HG03095 (cell line): ENCODE results near the gene KLHL24.
"Not testable (repeated sequence)": the region's sequence is repeated elsewhere in the genome, so short reads cannot be mapped to it uniquely, and the experiment has no call there.

Source experiments
- ATAC-seq: cut with Tn5 transposase; IDR thresholded peaks from one replicate; pipeline ENCODE4 v1.9.1; 2021; ENCODE audit warnings: moderate library complexity; ENCODE audit not compliant: unreplicated experiment

The KLHL24 gene, protein sequence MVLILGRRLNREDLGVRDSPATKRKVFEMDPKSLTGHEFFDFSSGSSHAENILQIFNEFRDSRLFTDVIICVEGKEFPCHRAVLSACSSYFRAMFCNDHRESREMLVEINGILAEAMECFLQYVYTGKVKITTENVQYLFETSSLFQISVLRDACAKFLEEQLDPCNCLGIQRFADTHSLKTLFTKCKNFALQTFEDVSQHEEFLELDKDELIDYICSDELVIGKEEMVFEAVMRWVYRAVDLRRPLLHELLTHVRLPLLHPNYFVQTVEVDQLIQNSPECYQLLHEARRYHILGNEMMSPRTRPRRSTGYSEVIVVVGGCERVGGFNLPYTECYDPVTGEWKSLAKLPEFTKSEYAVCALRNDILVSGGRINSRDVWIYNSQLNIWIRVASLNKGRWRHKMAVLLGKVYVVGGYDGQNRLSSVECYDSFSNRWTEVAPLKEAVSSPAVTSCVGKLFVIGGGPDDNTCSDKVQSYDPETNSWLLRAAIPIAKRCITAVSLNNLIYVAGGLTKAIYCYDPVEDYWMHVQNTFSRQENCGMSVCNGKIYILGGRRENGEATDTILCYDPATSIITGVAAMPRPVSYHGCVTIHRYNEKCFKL

DNA sequence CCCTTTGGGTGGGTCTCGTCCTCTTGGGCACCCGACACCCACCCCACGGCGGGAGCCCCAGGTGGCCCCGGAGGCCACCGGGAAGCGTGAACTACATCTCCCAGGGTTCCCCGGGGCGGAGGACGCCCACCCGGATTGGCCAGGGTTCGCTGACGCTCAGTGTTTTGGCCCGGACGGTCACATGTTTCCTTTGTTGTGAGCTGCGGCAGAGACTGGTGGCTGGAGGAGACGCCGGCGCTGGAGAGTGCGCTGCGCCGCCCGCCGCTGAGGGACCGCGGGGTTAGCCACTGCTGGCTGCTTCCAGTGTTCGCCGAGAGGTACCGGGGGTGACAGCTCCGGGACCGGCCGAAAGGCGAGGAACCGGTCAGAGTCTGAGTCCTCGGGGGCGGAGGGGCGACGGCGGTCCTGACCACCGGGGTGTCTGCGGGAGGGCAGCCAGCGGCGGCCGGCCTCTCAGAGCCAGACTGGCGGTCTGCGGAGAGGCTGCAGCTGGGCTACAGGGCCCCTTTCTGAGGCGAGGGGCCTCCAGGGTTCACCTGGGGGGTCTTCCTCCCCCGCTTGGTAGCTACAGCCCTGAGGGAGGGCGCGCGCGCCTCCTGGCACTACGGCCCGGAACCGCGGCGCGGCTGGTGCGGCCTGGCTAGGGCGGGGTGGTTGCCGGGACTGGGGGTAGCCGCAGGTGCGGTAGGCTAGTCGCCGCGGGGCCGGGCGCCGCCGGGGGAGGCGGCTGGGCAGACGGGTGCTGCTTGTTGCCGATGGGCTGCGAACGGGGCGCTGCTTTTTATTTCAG, at the start of gene KLHL24:
KLHL24 (plus strand) TSS at position 193 of the 790 bp plus-strand sequence. CDS start 14,734 bp downstream, outside the sequence.
- peak; percentile 76 for ATAC-seq

DNA sequence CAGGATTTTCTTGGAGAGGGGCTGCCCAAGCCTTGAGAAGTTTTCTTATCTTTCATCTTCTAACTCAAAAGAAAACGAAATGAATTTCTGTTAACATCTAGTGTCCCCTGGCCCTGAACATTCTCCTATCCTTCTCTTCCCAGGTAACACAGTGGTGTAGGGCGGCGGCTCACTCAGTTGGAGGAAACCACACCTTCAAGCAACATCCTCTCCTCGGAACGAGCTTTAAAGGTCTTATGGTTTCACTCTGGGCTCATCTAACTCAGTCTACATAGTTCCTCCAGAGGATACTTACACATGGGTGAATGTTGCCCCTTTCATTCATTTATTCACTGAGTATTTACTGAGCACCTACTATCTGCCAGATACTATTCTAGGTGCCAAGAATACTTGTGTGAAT, 48.9 kb upstream of the KLHL24 start:
- no peak for ATAC-seq

DNA sequence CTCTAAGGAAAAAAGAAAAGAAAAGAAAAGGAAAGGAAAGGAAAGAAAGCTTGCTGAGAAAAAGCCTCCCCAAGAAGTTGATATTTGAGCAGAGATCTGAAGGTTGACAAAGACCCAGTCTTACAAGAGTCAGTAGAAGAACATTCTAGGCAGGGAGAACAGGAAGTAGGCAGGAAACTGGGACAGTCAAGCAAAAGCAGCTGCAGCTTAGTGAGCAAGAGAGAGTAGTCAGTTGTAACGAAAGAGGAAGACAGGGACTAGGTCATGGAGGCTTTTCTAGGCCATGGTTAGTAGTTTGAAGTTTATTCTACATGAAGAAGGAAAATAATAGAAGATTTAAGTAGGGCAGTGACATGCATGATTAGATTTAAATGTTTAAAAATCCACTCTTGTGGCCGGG, 48.1 kb upstream of the KLHL24 start:
- no peak for ATAC-seq

DNA sequence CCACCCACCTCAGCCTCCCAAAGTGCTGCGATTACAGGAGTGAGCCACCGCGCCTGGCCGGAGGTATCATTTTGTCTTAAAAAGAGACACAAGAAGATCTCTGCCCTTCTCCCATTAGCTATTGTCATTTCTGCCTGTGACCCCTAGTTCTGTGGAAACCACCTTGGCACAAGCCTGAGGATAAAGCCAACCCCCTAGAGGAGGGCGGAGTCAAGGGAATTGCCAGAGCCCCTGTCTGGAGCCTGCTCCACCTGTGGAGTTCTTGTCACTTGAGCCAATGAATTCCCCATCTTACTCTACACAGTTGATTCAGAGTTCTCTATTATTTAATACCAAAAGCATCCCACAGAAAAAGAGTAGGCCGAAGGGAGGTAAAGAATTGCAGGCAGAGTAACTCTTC, 45.0 kb upstream of the KLHL24 start:
- ATAC-seq = no peak

DNA sequence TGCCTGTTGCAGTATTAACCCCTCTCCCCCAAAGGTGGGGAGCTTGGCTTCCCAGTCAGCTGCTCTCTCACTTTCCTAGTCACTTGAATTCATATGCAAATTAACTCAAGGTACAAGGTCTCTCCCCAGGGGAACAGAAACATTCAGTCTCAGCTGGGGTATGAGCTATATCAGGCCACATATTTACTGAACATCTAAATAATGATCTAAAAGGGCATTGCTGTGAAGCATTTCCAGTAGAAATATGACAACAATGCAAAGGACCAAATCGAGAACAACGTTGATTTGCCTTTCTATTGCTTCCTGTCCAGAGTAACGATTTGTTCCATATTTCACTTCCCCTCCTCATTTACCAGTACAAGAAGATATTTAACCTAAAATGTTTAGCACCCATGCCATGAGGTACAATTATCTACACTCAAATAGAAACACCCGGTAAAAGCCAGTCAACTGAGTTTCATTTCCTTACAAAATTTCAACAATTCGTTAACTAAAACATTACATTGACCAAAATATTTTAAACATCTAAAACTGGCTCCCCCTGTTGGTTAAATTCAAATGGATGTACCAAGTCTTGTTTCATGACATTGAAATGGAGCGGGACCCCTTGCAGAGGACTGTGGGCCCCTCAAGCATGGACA, 43.4 kb upstream of the KLHL24 start:
- peak; percentile 92 for ATAC-seq

DNA sequence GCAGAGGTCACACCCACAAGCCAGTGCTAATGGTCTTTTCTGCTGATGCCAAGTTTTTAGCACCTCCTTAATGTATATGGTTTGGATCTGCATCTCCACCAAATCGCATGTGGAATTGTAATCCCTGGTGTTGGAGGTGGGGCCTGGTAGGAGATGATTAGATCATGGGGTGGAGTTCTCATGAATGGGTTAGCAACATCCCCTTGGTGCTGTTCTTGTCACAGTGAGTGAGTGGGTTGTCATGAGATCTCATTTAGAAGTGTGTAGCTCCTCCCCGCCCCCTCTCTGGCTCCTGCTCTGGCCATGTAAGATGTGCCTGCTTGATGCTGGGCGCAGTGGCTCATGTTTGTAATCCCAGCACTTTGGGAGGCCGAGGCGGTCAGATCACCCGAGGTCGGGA, 42.6 kb upstream of the KLHL24 start:
- ATAC-seq = no peak

DNA sequence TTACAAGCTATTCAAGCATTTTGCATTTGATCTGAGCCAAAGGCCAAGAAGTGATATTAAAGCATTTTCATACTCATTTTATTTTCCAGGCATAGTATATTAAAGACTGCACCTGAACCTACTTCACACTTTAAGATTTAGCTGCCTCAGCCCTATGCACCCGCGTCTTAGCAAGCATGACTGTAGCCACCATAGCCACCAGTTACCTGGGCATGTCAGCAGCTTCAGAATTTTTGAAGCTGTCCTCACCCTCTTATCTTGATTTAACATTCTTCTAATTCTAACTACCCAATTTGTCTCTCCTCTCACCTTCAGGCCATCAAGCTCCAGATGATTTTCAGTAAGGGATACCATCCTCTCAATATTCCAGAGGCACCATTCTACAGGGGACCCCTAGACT, 40.8 kb upstream of the KLHL24 start:
- no peak for ATAC-seq

DNA sequence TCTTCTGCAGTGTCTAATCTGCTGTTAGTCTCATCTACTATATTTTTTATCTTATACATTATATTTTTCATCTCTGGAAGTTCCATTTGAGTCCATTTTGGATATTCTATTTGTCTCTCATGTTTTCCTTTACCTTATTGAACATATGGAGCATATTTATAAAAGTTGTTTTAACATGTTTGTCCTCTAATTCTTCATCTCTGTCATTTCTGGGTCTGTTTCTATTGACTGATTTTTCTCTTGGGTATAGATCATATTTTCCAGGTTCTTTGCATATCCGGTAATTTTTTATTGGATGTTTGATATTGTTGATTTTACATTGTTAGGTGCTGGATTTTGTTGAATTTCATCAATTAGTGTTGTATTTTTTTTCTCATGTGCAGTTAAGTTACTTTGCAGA, 37.5 kb upstream of the KLHL24 start:
- no peak for ATAC-seq

DNA sequence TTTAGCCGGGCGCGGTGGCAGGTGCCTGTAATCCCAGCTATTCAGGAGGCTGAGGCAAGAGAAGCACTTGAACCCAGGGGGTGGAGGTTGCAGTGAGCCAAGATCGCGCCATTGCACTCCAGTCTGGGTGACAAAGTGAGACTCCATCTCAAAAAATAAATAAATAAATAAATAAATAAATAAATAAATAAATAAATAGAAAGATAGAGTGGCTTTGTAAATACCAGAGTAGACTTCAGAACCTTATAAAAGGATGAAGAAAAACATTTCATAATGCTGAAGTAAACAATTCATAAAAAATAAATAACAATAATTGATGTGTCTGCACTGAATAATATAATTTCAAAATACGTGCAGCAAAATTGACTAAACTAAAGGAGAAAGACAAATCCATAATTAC, 24.1 kb upstream of the KLHL24 start:
- not testable (repeated sequence) for ATAC-seq

DNA sequence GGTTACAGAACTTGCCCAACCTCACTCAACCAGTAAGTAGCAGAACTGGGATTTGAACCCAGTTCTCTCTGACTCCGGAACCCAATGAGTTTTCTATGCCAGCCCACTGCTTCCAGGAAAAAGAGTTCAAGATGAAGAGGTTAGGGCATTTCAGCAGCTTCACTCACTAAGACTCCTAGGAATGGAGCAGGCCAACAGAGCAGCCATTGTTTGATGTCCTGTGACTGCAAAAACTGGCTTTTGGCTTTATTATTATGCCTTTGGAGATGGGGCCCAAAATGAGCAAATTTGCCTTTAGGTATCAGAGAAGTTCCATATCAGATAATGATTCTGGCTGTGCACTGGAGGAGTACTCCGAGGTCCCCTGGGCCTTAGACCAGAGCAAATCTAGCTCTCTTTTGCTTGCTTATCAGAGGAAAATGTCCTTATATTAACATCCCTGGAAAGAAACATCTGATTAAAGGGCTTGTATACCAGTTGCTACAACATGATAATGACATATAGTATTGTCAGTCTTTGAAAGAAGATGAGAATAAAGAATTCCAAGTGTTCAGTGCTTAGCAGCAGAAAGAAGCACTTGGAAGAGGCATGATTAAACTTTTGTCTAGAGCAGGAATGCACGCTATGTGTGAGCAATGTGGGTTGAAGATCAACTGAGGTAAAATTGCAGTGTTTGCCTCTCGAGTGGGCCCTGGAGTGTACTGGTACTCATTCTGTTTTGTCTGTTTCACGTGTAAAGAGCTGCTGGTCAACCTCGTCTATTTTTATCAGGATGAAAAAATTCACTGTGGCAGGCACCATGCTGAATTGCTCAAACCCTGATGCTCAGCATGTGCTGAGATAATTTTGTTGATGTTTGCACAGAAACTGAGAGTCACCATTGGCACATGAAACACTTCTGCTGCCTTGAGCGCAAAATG, 21.8 kb upstream of the KLHL24 start:
- no peak for ATAC-seq

DNA sequence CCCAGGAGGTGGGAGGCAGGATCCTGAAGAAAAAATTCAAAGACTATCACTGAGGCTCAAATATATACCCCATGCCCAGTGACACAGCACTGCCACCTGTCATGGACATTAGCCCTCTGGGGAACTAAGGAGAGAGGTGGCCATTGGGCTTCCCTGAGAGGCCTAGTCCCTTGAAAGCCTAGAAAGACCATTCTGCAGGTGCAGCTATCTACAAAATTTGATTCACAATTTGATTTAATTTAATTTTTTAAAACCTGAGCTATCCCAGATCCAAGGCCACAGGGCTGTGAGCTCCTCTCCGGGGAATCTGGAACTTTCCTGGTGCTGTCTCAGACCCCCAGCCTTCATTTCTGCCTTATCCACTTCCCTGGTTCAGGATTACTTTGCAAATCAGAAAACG, 16.9 kb upstream of the KLHL24 start:
- ATAC-seq = no peak

DNA sequence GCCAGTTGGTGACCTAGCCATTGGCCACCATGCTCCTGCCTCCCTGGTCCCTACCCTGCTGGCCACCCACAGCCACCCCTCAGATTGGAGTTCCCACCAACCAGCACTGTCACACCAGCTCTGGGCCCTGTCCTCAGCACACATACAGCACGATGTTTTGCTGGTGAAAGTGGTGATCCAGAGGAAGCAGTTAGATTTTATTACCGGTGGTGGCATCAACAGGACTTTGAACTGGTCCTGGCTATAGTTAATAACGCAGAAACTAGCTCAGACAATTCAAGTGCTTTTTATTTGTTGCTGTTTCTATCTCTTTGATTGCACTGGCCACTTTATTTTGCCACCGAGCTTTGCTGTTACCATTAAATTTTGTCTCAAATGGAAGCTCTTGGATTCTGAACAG, 16.4 kb upstream of the KLHL24 start:
- no peak for ATAC-seq

DNA sequence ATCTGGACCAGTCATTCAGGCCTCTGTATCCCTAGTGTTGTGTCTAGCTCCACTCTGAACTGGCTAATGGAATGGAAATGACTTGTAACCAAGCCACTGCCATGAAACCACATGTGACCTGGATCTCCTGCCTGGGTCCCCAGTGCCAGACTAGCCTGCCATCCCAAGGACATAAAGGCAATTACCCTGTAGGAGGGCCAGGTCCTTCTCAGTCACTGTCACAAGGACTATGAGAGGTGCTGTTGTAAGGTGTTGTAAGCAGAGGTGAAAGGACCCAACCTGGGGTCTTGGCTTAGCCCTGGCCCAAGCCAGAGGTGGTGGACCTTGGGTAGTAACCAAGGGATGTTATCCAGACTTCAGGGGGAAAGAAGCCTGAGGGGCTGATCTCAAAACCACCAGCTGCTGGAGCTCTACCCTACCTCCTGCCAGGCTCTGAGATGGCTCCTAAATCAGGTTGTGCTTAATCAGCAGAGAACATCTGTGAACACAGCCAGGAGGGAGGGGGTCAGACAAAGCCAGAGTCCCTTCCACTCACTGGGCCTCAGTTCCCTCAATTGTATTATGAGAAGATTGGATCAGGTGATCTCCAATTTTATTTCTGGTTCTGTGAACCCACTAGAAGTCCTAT, 15.7 kb upstream of the KLHL24 start:
- ATAC-seq = no peak

DNA sequence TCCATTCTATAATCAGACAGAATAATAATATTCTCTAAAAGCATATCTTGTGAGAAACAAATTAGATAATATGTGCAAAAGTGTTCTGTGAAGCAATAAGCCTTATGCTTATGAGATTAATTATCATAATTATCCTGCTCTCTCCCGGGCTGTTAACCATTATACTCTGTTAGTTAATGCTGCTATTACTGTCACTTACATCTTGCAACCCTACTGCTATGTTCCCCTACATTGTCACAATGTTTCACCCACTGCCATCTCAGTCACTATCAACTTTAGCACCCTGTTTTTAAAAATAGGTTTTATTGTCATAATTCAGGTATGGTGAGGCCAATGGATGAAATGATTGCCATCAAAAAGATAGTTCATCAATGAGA, 15.2 kb upstream of the KLHL24 start:
- ATAC-seq = no peak

DNA sequence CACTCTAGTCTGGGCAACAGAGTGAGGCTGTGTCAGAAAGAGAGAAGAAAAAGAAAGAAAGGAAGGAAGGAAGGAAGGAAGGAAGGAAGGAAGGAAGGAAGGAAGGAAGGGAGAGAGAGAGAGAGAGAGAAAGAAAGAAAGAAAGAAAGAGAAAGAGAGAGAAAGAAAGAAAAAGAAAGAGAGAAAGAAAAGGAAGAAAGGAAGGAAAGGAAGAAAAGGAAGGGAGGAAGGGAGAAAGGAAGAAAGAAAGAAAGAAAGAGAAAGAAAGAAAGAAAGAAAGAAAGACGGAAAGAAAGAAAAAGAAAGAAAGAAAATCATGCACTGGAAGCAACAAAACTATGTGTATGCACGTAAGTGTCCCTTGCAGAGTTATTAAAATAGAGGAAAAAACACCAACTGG, 12.9 kb upstream of the KLHL24 start:
- not testable (repeated sequence) for ATAC-seq

DNA sequence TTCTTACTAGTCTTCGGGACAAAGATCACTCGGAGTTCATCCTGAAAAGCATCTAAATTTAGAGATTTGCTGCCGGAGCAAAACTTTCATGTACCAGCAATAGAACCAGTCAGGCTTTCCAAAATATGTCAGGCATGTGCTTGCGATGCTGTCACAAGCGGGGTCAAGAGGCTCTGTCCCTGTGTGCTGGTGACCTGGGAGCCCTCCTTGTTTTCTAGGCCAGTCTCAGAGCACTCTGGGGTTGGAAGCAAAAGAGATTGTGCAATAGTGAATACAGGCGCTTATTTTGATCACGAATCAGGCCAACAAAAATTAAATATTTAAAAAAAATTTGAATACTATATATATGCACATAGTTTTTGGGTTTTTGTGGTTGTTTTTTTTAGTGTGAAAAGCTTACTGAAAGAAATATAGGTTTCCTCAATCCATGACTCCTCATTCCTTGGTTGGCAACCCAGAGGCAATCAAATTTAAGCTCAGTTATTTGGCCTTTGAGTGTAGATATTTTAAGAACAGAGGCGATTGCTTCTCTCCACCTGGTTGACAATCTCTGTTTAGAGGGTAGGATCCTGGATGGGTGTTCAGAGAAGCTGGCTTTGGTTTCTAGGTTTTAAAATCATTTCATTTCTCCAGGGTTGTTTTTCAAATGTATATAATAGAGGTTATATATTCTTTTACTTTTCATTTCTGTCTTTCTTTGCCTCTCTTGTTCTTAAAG, 8.4 kb upstream of the KLHL24 start:
- ATAC-seq = no peak

DNA sequence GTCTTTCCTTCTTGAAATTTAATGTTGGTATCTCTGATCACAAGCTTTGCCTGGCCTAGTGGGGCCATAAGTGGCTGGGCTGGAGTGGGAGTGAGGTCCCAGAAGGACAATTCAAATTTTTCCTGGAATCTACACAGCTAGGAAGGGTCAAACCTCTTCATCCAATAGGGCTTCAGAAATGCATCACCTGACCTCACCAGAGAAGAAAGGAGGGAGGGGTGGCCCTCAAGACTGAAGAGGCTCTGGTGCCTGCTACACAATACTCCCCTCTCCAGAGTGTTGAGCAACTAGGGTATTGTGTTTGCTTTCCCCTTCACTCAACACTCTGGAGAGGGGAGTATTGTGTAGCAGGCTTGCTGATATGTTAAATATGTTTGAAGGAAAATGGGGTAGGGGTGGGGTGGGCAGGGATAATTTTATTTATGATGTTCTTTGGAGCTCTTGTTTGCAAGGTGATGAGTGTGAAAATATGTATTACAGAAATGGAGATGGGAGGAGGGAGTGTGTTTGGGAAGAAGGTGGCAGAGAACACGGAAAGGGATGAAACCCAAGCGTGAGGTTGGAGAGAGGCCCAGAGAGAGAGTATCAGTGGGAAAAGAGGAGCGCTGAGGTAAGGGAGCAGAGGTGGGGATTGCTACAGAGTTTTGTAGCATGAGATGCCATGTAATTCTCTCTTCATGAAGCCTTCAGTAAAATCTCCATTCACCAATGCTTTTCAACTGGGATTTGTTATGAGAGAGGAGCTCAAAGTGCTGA, 5.7 kb upstream of the KLHL24 start:
- ATAC-seq = no peak

DNA sequence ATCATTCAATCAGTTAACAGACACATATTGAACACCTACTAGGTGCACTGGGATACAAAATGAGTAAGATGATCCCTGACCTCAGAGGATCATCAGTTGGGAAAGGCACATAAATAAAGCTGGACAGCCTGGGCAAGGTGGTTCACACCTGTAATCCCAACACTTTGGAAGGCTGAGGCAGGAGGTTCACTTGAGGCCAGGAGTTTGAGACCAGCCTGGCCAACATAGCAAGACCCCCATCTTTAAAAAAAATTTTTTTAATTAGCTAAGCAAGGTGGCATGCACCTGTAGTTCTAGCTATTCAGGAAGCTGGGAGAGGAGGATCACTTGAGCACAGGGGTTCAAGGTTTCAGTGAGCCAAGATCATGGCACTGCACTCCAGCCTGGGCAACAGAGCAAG, 3.7 kb upstream of the KLHL24 start:
- ATAC-seq = no peak

DNA sequence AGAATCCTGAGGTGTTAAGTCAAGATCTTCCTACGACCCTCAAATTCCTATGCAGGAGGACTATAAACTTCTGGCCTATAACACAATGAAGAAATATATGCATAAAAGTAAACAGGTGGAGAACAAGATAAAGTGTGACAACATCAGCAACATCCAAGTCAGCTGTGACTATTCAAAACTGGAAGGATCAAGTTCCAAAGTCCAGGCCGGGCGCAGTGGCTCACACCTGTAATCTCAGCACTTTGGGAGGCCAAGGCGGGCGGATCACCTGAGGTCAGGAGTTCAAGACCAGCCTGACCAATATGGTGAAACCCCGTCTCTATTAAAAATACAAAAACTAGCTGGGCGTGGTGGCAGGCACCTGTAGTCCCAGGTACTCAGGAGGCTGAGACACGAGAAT, 2.7 kb upstream of the KLHL24 start:
- not testable (repeated sequence) for ATAC-seq
